Endothelial cell of umbilical vein (primary cell): ENCODE results near the gene XIST. TPM values are rescaled to one million over a fixed set of nuclear protein-coding genes. Genes with fewer than 3 reads are reported as not detected.

Experiments used
- BruUV-seq: library from RNA; stranded (reverse); fragments of 400-500 nt; replicated peaks from 2 replicates; lab custom pipeline; 2021; lab: Mats Ljungman, UMichigan
- CTCF ChIA-PET: fragments of 300-600, 350-600 bp; sonication (Branson Sonifier 250); formaldehyde crosslinking; loops from one replicate; lab custom pipeline; 2021; ENCODE audit warnings: antibody characterized with exemption, inconsistent platforms; lab: Charles Lee
- POLR2A ChIA-PET: fragments of 300-600, 350-600 bp; sonication (Branson Sonifier 250); formaldehyde crosslinking; loops from one replicate; lab custom pipeline; 2021; ENCODE audit warnings: antibody characterized with exemption, inconsistent platforms; lab: Charles Lee
- DNase-seq: peaks from one replicate; pipeline ENCODE4 v3.0.0-alpha.2; 2011; ENCODE audit warnings: low read depth, low spot score
- FAIRE-seq: peaks from 2 replicates; lab custom pipeline; 2011; peaks lifted over from hg19 to GRCh38; lab: Jason Lieb, UNC
- H2AFZ ChIP-seq: 2 replicates; pipeline ENCODE4 v1.6.0; 2012; ENCODE audit warnings: low read depth, low read length, control low read depth, inconsistent platforms
- H3K27ac ChIP-seq: 2 replicates; pipeline ENCODE4 v1.5.1; 2011; ENCODE audit warnings: low read depth, mild to moderate bottlenecking, control low read depth, low read length, moderate library complexity; ENCODE audit not compliant: insufficient read depth
- H3K27me3 ChIP-seq, 2 experiments: 2 replicates each; pipeline versions ENCODE4 v1.6.0 to v1.6.1; 2011; ENCODE audit warnings: low read length in 2 of 2, mixed read lengths in 1 of 2; ENCODE audit not compliant: control insufficient read depth in 2 of 2, insufficient read depth in 2 of 2
- H3K36me3 ChIP-seq, 2 experiments: 2 replicates in 1 of 2; 3 replicates in 1 of 2; pipeline ENCODE4 v1.5.1; 2011; ENCODE audit warnings: low read length in 2 of 2, mild to moderate bottlenecking in 1 of 2, moderate library complexity in 1 of 2; ENCODE audit not compliant: control insufficient read depth in 2 of 2, insufficient read depth in 2 of 2; ENCODE audit errors: extremely low read depth in 1 of 2
- H3K4me1 ChIP-seq: 3 replicates; pipeline ENCODE4 v1.5.1; 2011; ENCODE audit warnings: mild to moderate bottlenecking, low read length; ENCODE audit not compliant: control insufficient read depth, insufficient read depth; ENCODE audit errors: extremely low read depth
- H3K4me2 ChIP-seq: 2 replicates; pipeline ENCODE4 v1.6.1; 2011; ENCODE audit warnings: low read length, control low read depth, mixed read lengths; ENCODE audit not compliant: insufficient read depth
- H3K4me3 ChIP-seq, 3 experiments: fragments of 200-600 bp in 1 of 3; sonication (generic), shearing (Covaris generic) in 1 of 3; replicated peaks in 1 of 3; 2 replicates each; pipeline ENCODE4 v1.5.1; 2011 to 2016; ENCODE audit warnings: control low read depth in 3 of 3, low read length in 3 of 3, mild to moderate bottlenecking in 2 of 3, inconsistent platforms in 1 of 3, low read depth in 1 of 3, moderate library complexity in 1 of 3; ENCODE audit not compliant: insufficient read depth in 1 of 3
- H3K79me2 ChIP-seq: 2 replicates; pipeline ENCODE4 v1.6.0; 2012; ENCODE audit warnings: low read length, inconsistent platforms; ENCODE audit not compliant: control insufficient read depth, insufficient read depth
- H3K9ac ChIP-seq: replicated peaks from 2 replicates; pipeline ENCODE3; 2011; ENCODE audit warnings: low read length, control low read depth; ENCODE audit not compliant: insufficient read depth; ENCODE audit errors: extremely low read depth
- H3K9me1 ChIP-seq: replicated peaks from 3 replicates; pipeline ENCODE4 v1.6.0; 2011; ENCODE audit warnings: mild to moderate bottlenecking, low read length; ENCODE audit not compliant: control insufficient read depth, insufficient read depth; ENCODE audit errors: extremely low read depth
- H3K9me3 ChIP-seq: replicated peaks from 2 replicates; pipeline ENCODE4 v1.5.1; 2012; ENCODE audit warnings: low read length, inconsistent platforms; ENCODE audit not compliant: control insufficient read depth, insufficient read depth
- H4K20me1 ChIP-seq: replicated peaks from 2 replicates; pipeline ENCODE3; 2011; ENCODE audit warnings: mild to moderate bottlenecking, low read length; ENCODE audit not compliant: control insufficient read depth, insufficient read depth; ENCODE audit errors: extremely low read depth
- CTCF ChIP-seq, 2 donors: IDR thresholded peaks; 1 replicate in 1 of 2; 2 replicates in 1 of 2; pipeline ENCODE4 v1.5.1; 2011; ENCODE audit warnings: low read length in 2 of 2, mild to moderate bottlenecking in 2 of 2, moderate library complexity in 2 of 2, control low read depth in 1 of 2, inconsistent platforms in 1 of 2, low read depth in 1 of 2; ENCODE audit not compliant: insufficient read depth in 1 of 2; ENCODE audit errors: extremely low read depth in 1 of 2
- EZH2 ChIP-seq: IDR thresholded peaks from 2 replicates; pipeline ENCODE4 v1.6.1; 2012; ENCODE audit warnings: borderline replicate concordance, low read depth, mild to moderate bottlenecking, moderate library complexity, low read length, inconsistent platforms; ENCODE audit not compliant: severe bottlenecking
- FOS ChIP-seq: IDR thresholded peaks from 2 replicates; pipeline ENCODE4 v1.6.1; 2011; ENCODE audit warnings: mild to moderate bottlenecking, low read length, moderate library complexity, borderline replicate concordance; ENCODE audit not compliant: insufficient read depth
- GATA2 ChIP-seq: IDR thresholded peaks from 2 replicates; pipeline ENCODE4 v1.7.0; 2011; ENCODE audit warnings: low read depth, mild to moderate bottlenecking, moderate library complexity, mixed read lengths, low read length; ENCODE audit not compliant: insufficient read length, insufficient read depth
- JUN ChIP-seq: IDR thresholded peaks from 2 replicates; pipeline ENCODE4 v1.6.1; 2011; ENCODE audit warnings: borderline replicate concordance, low read depth; ENCODE audit not compliant: insufficient read length, insufficient read depth
- MAX ChIP-seq: IDR thresholded peaks from 2 replicates; pipeline ENCODE4 v1.6.1; 2011; ENCODE audit not compliant: insufficient read depth, insufficient read length
- MYC ChIP-seq: IDR thresholded peaks from one replicate; pipeline ENCODE4 v1.6.1; 2011; ENCODE audit warnings: mild to moderate bottlenecking, low read depth, low read length
- POLR2A ChIP-seq: IDR thresholded peaks from 2 replicates; pipeline ENCODE4 v1.6.1; 2012; ENCODE audit warnings: low read depth, mild to moderate bottlenecking, control low read depth, low read length
- POLR2AphosphoS5 ChIP-seq: IDR thresholded peaks from 2 replicates; pipeline ENCODE4 v1.6.1; 2012; ENCODE audit warnings: low read depth, mild to moderate bottlenecking, control low read depth, low read length, moderate library complexity; ENCODE audit not compliant: insufficient read depth
- dilution Hi-C: fragments of 300-500 bp; cut with MboI; formaldehyde crosslinking; loops from one replicate; pipeline ENCODE4 v1.15.0; 2019; ENCODE audit warnings: low sequenced_read_pairs; ENCODE audit not compliant: extremely low pct_ligation_motif_present
- intact Hi-C: fragments of 100-400 bp; cut with micrococcal nuclease; formaldehyde crosslinking; loops from one replicate; pipeline ENCODE4 v1.10.0; 2022
- polyA plus RNA-seq, 4 experiments: library from polyadenylated mRNA; depleted of rRNA in 3 of 4; stranded (reverse) in 3 of 4; unstranded in 1 of 4; fragments of >200 nt; gene quantifications; 2 replicates each; pipeline versions ENCODE4 v1.2.1 to v1.2.3, GENCODE V29; 2011 to 2012; ENCODE audit warnings: missing spikeins in 1 of 4
- total RNA-seq: library from RNA; stranded (reverse); gene quantifications from 2 replicates; pipeline ENCODE4 v1.2.3, GENCODE V29; 2021

XIST gene
- total and polyA plus RNA-seq, 2 donors (not counting 3 experiments of a cell fraction or from before 2014, with no cell fraction given) = 0.03 to 0.07 TPM

- dilution Hi-C loops (no loop called here), intact Hi-C loops (loop anchor here (10.0 kb wide), 1 partner anchor 757 kb away; no protein-coding TSS in a partner anchor)
- Histone ChIP-seq H3K9ac (no peak overlapping the region), H3K27me3 (peaks cover 0 to 2% of the 10 kb centered on the region in 2 experiments), H3K36me3 (no peaks in the 10 kb centered on the region), H3K27ac (no peak overlapping the region), H3K79me2 (no peaks in the 10 kb centered on the region), H3K4me3 (no peak overlapping the region), H2AFZ (no peak overlapping the region), H3K4me2 (no peak overlapping the region), H3K4me1 (no peaks in the 10 kb centered on the region), H3K9me3 (no peaks in the 10 kb centered on the region), H3K9me1 (no peaks in the 10 kb centered on the region), H4K20me1 (no peaks in the 10 kb centered on the region)
- no TSS peak for BruUV-seq
- DNase-seq (no peak), FAIRE-seq (no peak)
- CTCF ChIA-PET = no interaction called here
- POLR2A ChIA-PET = no interaction called here
- TF ChIP-seq GATA2 = no peak
- TF ChIP-seq MAX = no peak
- TF ChIP-seq POLR2AphosphoS5 = no peak
- no peak for TF ChIP-seq JUN
- TF ChIP-seq POLR2A = no peak
Observed at GRCh38 chrX:73841337-73841736, 11.2 kb downstream of the XIST start.

- Histone ChIP-seq H3K9me1 (no peaks in the 10 kb centered on the region), H2AFZ (no peak overlapping the region), H3K4me3 (no peak overlapping the region), H4K20me1 (no peaks in the 10 kb centered on the region), H3K9me3 (no peaks in the 10 kb centered on the region), H3K4me1 (no peaks in the 10 kb centered on the region), H3K36me3 (no peaks in the 10 kb centered on the region), H3K79me2 (no peaks in the 10 kb centered on the region), H3K27ac (no peak overlapping the region), H3K9ac (no peak overlapping the region), H3K4me2 (no peak overlapping the region), H3K27me3 (peaks cover 0 to 2% of the 10 kb centered on the region in 2 experiments)
- ChIA-PET CTCF (no interaction called here), POLR2A (no interaction called here)
- BruUV-seq = no TSS peak
- FAIRE-seq = no peak
- TF ChIP-seq POLR2A (no peak), GATA2 (no peak), MAX (no peak), JUN (no peak), EZH2 (no peak), POLR2AphosphoS5 (no peak), CTCF (IDR thresholded peaks at IDR 0.05; ENCODE audit: extremely low read depth in 1 of 2, insufficient read depth in 1 of 2, low read depth in 1 of 2, low read length in 2 of 2) (no peak), MYC (no peak), FOS (no peak)
- no peak for DNase-seq
- dilution Hi-C loops (no loop called here), intact Hi-C loops (loop anchor here (10.0 kb wide), 1 partner anchor 756 kb away; no protein-coding TSS in a partner anchor)
Observed at GRCh38 chrX:73840120-73840924, 12.2 kb downstream of the XIST start.
